Panc1 (cell line): ENCODE data around the gene BICD2. TPM values are rescaled to one million over a fixed set of nuclear protein-coding genes. Genes with fewer than 3 reads are reported as not detected.

Source experiments
- ATAC-seq: fragments of 200-7000 bp; cut with Tn5 transposase; 2 replicates; pipeline ENCODE4 v1.9.1; 2020; ENCODE audit warnings: mild to moderate bottlenecking, moderate library complexity
- BruUV-seq: library from RNA; stranded (reverse); fragments of 400-500 nt; replicated peaks from 2 replicates; lab custom pipeline; 2021; lab: Mats Ljungman, UMichigan
- CTCF ChIA-PET: fragments of 300-600 bp; sonication (Branson Sonifier 250); formaldehyde crosslinking; loops from one replicate; lab custom pipeline; 2022; ENCODE audit warnings: antibody characterized with exemption; lab: Charles Lee
- POLR2A ChIA-PET: fragments of 300-600 bp; sonication (Branson Sonifier 250); formaldehyde crosslinking; loops from one replicate; lab custom pipeline; 2022; ENCODE audit warnings: antibody characterized with exemption; lab: Charles Lee
- DNase-seq: peaks from one replicate; pipeline ENCODE4 v3.0.0-alpha.2; 2010; ENCODE audit warnings: low read depth, low spot score
- H3K27ac ChIP-seq: 2 replicates; pipeline ENCODE4 v1.5.1; 2011; ENCODE audit warnings: mild to moderate bottlenecking, low read length, inconsistent platforms
- H3K27me3 ChIP-seq: fragments of 200-500 bp; sonication (Bioruptor generic); 2 replicates; pipeline ENCODE4 v1.6.0; 2014; ENCODE audit warnings: low read length, inconsistent platforms; ENCODE audit not compliant: control insufficient read depth, insufficient read depth
- H3K36me3 ChIP-seq: fragments of 200-500 bp; sonication (Bioruptor generic); 2 replicates; pipeline ENCODE4 v1.5.1; 2014; ENCODE audit warnings: inconsistent platforms, mild to moderate bottlenecking, low read length, moderate library complexity; ENCODE audit not compliant: control insufficient read depth, insufficient read depth
- H3K4me1 ChIP-seq: 2 replicates; pipeline ENCODE4 v1.5.1; 2011; ENCODE audit warnings: inconsistent platforms, mild to moderate bottlenecking, low read length, moderate library complexity; ENCODE audit not compliant: control insufficient read depth, insufficient read depth
- H3K4me3 ChIP-seq, 2 experiments: 2 replicates each; pipeline ENCODE4 v1.5.1; 2011 to 2012; ENCODE audit warnings: low read depth in 2 of 2, low read length in 2 of 2, mild to moderate bottlenecking in 2 of 2, inconsistent platforms in 1 of 2, moderate library complexity in 1 of 2
- H3K9me3 ChIP-seq: fragments of 200-500 bp; sonication (Bioruptor generic); 2 replicates; pipeline ENCODE4 v1.5.1; 2014; ENCODE audit warnings: low read depth, mild to moderate bottlenecking, inconsistent platforms, low read length, moderate library complexity; ENCODE audit not compliant: control insufficient read depth, insufficient read depth
- POLR2AphosphoS5 ChIP-seq: IDR thresholded peaks from 2 replicates; pipeline ENCODE4 v1.6.1; 2012; ENCODE audit warnings: mild to moderate bottlenecking, low read depth, low read length, moderate library complexity
- SIN3A ChIP-seq: IDR thresholded peaks from 2 replicates; pipeline ENCODE4 v1.6.1; 2012; ENCODE audit warnings: low read depth, mild to moderate bottlenecking, low read length, moderate library complexity, borderline replicate concordance; ENCODE audit not compliant: insufficient read depth
- TCF7L2 ChIP-seq: IDR thresholded peaks from 2 replicates; pipeline ENCODE4 v1.6.1; 2011; ENCODE audit warnings: mild to moderate bottlenecking, low read depth, low read length, inconsistent platforms
- in situ Hi-C: cut with HindIII; loops from 2 replicates; pipeline ENCODE4 v1.10.0; 2016; ENCODE audit warnings: low sequenced_read_pairs, low pct_unique_long_range_greater_than_20kb
- intact Hi-C: fragments of 100-400 bp; cut with micrococcal nuclease; formaldehyde crosslinking; loops from one replicate; pipeline ENCODE4 v1.10.0; 2022; ENCODE audit not compliant: unreplicated experiment
- total RNA-seq: library from RNA; stranded (reverse); gene quantifications from one replicate; pipeline ENCODE4 v1.2.1, GENCODE V29; 2021; ENCODE audit not compliant: unreplicated experiment
- TF ChIP-seq, protein P1 (sequence below): fragments of 450-650 bp; IDR thresholded peaks from 2 replicates; pipeline ENCODE4 v1.5.1; 2017; ENCODE audit warnings: mild to moderate bottlenecking
- TF ChIP-seq, protein P2 (sequence below), 2 experiments: IDR thresholded peaks; 2 replicates each; pipeline ENCODE4 v1.6.1; 2011 to 2012; ENCODE audit warnings: low read depth in 2 of 2, control low read depth in 1 of 2, low read length in 1 of 2, mild to moderate bottlenecking in 1 of 2, moderate library complexity in 1 of 2; ENCODE audit not compliant: insufficient read depth in 1 of 2

BICD2 gene
- total RNA-seq, 1 experiment from 2014 or later, result 17.3 TPM

DNA sequence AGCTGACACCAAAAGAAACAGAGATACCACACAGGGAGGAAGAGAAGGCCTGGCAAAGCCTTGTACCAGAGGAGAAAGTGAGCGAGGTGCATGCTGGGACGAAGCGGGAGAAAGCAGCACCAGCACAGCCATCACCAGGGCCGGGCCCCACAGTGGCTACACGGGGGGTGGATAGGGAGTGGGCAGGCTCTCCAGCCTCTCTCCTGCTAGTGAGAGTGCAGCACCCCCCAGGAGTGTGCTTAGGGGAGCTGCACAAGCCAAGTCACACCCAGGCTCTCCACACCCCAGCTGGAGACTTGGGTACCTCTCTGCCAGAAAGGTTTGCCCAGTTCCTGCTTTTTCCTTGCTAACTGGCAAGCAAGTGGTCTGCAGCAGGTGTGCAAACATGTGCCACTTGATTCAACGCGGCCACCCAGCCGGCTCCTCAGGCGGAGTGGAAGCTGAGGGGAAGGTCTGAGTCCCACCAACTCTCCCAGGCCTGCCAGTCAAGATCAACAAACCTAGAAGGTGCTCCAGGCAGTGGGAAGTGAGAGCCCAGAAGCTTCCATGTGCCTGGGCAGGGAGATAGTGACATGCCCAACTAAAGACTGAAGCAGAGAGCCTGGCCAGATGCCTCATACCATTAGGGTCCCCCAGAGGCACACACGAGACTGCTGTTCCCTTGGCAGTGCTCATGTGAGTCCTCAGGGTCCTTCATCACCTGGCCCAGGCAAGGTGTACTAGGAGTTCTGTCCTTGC is 39.9 kb downstream of the BICD2 start:
- Histone ChIP-seq H3K27me3 (no peaks in the 10 kb centered on the region), H3K9me3 (no peaks in the 10 kb centered on the region), H3K4me1 (no peaks in the 10 kb centered on the region), H3K4me3 (no peak overlapping the region), H3K27ac (no peak overlapping the region), H3K36me3 (no peaks in the 10 kb centered on the region)
- POLR2A ChIA-PET, result no interaction called here
- in situ Hi-C loops, result no loop called here
- CTCF ChIA-PET, result no interaction called here
- intact Hi-C loops, result no loop called here
- no TSS peak for BruUV-seq
- TF ChIP-seq, protein P1, sequence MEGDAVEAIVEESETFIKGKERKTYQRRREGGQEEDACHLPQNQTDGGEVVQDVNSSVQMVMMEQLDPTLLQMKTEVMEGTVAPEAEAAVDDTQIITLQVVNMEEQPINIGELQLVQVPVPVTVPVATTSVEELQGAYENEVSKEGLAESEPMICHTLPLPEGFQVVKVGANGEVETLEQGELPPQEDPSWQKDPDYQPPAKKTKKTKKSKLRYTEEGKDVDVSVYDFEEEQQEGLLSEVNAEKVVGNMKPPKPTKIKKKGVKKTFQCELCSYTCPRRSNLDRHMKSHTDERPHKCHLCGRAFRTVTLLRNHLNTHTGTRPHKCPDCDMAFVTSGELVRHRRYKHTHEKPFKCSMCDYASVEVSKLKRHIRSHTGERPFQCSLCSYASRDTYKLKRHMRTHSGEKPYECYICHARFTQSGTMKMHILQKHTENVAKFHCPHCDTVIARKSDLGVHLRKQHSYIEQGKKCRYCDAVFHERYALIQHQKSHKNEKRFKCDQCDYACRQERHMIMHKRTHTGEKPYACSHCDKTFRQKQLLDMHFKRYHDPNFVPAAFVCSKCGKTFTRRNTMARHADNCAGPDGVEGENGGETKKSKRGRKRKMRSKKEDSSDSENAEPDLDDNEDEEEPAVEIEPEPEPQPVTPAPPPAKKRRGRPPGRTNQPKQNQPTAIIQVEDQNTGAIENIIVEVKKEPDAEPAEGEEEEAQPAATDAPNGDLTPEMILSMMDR, result no peak
- TF ChIP-seq SIN3A (no peak), POLR2AphosphoS5 (no peak), TCF7L2 (no peak)
- TF ChIP-seq, protein P2, sequence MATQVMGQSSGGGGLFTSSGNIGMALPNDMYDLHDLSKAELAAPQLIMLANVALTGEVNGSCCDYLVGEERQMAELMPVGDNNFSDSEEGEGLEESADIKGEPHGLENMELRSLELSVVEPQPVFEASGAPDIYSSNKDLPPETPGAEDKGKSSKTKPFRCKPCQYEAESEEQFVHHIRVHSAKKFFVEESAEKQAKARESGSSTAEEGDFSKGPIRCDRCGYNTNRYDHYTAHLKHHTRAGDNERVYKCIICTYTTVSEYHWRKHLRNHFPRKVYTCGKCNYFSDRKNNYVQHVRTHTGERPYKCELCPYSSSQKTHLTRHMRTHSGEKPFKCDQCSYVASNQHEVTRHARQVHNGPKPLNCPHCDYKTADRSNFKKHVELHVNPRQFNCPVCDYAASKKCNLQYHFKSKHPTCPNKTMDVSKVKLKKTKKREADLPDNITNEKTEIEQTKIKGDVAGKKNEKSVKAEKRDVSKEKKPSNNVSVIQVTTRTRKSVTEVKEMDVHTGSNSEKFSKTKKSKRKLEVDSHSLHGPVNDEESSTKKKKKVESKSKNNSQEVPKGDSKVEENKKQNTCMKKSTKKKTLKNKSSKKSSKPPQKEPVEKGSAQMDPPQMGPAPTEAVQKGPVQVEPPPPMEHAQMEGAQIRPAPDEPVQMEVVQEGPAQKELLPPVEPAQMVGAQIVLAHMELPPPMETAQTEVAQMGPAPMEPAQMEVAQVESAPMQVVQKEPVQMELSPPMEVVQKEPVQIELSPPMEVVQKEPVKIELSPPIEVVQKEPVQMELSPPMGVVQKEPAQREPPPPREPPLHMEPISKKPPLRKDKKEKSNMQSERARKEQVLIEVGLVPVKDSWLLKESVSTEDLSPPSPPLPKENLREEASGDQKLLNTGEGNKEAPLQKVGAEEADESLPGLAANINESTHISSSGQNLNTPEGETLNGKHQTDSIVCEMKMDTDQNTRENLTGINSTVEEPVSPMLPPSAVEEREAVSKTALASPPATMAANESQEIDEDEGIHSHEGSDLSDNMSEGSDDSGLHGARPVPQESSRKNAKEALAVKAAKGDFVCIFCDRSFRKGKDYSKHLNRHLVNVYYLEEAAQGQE (IDR thresholded peaks at IDR 0.05; ENCODE audit: insufficient read depth in 1 of 2, low read depth in 2 of 2, low read length in 1 of 2), result no peak
- DNase-seq (no peak), ATAC-seq (no peak)

DNA sequence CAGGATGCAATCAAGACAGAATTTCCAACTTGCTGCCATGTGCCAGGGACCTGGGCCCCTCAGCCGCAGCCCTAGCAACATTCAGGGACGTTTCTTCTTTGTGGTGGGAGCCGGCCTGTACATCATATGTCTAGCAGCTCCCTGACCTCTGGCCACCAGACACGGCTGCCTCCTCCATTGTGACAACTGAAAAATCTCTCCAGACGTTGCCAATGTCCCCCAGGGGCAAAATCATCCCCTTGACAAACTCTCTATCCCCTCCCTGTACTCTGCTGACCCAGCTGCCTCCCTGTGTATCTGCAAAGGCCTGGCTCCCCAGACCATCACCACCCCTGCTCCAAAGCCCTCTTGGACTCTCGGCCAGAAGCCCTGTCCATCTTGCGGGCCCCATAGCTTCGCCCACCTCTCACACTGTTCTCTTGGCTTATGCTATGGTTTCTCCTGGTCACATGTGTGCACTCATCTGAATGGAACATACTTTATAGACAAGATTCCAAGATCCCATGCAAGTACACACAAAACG is 40.8 kb downstream of the BICD2 start:
- ATAC-seq (no peak), DNase-seq (no peak)
- BruUV-seq, result no TSS peak
- ChIA-PET CTCF (no interaction called here), POLR2A (no interaction called here)
- Histone ChIP-seq H3K27ac (no peak overlapping the region), H3K27me3 (no peaks in the 10 kb centered on the region), H3K9me3 (no peaks in the 10 kb centered on the region), H3K4me3 (no peak overlapping the region), H3K36me3 (no peaks in the 10 kb centered on the region), H3K4me1 (no peaks in the 10 kb centered on the region)
- TF ChIP-seq POLR2AphosphoS5, result no peak
- no peak for TF ChIP-seq SIN3A
- TF ChIP-seq, protein P2 (IDR thresholded peaks at IDR 0.05; ENCODE audit: insufficient read depth in 1 of 2, low read depth in 2 of 2, low read length in 1 of 2), result no peak
- no peak for TF ChIP-seq TCF7L2
- TF ChIP-seq, protein P1, result no peak
- intact Hi-C loops, result no loop called here
- in situ Hi-C loops, result no loop called here
